ENCODE results near the gene OTUB2. TPM values are rescaled to one million over a fixed set of nuclear protein-coding genes. Genes with fewer than 3 reads are reported as not detected.

The OTUB2 gene
- total RNA-seq, 1 experiment from 2014 or later, result 7.7 TPM

DNA sequence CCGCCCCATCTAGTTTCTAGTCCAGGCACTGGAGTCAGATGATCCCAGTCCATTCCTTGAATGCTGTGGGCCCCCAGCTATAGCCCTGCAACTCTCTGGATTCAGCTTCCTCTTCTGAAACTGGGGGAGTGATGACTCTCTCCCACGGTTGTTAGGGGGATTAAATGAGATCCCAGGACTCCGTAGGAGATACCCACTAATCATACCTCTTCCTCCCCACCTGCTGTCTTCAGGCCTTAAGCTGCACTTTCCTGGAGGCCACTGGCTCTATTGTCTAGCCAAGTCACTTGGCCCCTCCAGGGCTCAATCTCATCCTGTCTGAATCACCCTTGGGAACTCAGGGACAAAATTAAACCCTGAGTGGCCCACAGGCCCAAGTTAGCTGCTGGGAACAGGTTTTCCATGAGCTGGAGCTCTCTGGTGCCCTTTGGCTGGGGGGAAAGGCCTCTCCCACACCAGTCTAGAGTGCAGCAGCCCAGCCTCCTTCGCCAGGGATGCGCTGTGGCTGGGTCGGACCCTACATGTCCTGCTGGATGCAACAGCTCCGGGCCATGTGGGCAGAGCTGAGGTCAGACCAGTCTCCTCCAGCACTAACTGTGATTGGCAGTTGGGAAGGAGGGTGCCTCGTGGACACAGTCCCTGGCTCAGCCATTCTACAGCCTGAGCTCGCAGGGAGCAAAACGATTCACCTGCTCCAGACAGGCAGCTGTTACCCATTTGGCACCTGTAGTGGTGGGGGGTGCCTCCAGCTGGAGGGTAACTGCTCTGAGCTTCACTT lies 43.7 kb upstream of the OTUB2 start:
- CTCF ChIA-PET, result no interaction called here
- no peak for ATAC-seq
- POLR2A ChIA-PET (ENCODE audit: unreplicated experiment), result no interaction called here

DNA sequence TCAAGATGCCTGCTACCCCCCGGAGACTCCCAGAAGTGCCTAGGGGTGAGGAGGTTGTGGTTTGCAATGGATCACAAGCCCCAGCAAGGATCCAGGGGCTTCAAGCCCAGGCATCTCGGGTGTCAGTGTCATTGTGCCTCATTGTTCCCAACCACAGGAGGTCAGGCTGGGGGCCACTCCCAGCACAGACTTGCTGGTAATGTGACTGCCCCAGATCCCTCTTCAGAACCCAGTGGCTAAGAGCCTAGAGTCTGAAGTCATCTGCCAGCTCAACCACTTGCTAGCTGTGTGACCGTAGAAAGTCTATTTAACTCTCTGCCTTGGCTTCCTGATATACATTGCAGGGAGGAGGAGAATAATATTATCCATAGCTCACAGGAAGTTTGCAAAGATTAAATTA lies 42.1 kb upstream of the OTUB2 start:
- POLR2A ChIA-PET (ENCODE audit: unreplicated experiment), result no interaction called here
- no TSS peak for BruUV-seq (replicated peaks)

More for the DNA sequence above, 43.7 kb upstream of the OTUB2 start:
- Histone ChIP-seq H3K9me2 (replicated peaks; ENCODE audit: low read length) (no peaks in the 10 kb centered on the region), H3K27me3 (ENCODE audit: low read length) (no peaks in the 10 kb centered on the region), H3K79me2 (ENCODE audit: low read length) (no peaks in the 10 kb centered on the region), H3K4me2 (ENCODE audit: low read length) (no peak overlapping the region), H3K9ac (ENCODE audit: low read length) (no peak overlapping the region), H3K27ac (ENCODE audit: low read length) (no peak overlapping the region), H3K4me3 (ENCODE audit: low read length) (no peak overlapping the region), H3F3A (ENCODE audit: low read length, unreplicated experiment) (no peaks in the 10 kb centered on the region), H2AFZ (ENCODE audit: low read length) (no peak overlapping the region), H4K20me1 (ENCODE audit: low read length) (no peaks in the 10 kb centered on the region), H3K9me3 (ENCODE audit: low read length) (no peaks in the 10 kb centered on the region), H3K4me1 (ENCODE audit: insufficient read depth, low read length) (peaks cover 2% of the 10 kb centered on the region; the same call in 1 of the 2 replicates), H3K36me3 (ENCODE audit: low read depth, low read length) (no peaks in the 10 kb centered on the region)
- intact Hi-C loops (cut with micrococcal nuclease), result no loop called here
- BruUV-seq (replicated peaks), result no TSS peak
- TF ChIP-seq EZH2phosphoT487 (IDR thresholded peaks at IDR 0.05; ENCODE audit: borderline replicate concordance, low read length), result no peak
- TF ChIP-seq, protein P1, sequence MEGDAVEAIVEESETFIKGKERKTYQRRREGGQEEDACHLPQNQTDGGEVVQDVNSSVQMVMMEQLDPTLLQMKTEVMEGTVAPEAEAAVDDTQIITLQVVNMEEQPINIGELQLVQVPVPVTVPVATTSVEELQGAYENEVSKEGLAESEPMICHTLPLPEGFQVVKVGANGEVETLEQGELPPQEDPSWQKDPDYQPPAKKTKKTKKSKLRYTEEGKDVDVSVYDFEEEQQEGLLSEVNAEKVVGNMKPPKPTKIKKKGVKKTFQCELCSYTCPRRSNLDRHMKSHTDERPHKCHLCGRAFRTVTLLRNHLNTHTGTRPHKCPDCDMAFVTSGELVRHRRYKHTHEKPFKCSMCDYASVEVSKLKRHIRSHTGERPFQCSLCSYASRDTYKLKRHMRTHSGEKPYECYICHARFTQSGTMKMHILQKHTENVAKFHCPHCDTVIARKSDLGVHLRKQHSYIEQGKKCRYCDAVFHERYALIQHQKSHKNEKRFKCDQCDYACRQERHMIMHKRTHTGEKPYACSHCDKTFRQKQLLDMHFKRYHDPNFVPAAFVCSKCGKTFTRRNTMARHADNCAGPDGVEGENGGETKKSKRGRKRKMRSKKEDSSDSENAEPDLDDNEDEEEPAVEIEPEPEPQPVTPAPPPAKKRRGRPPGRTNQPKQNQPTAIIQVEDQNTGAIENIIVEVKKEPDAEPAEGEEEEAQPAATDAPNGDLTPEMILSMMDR (conservative IDR thresholded peaks at IDR 0.05; ENCODE audit: low read depth, low read length), result no peak
- TF ChIP-seq EZH2 (IDR thresholded peaks at IDR 0.05; ENCODE audit: low read length, unreplicated experiment), result no peak
- DNase-seq, result no peak

More for the DNA sequence above, 42.1 kb upstream of the OTUB2 start:
- no peaks in the 10 kb centered on the region for H3K9me3 ChIP-seq (ENCODE audit: low read length)
- H3K27ac ChIP-seq (ENCODE audit: low read length), result no peak overlapping the region
- no peak overlapping the region for H2AFZ ChIP-seq (ENCODE audit: low read length)
- TF ChIP-seq EZH2 (IDR thresholded peaks at IDR 0.05; ENCODE audit: low read length, unreplicated experiment), result no peak
- TF ChIP-seq, protein P1 (conservative IDR thresholded peaks at IDR 0.05; ENCODE audit: low read depth, low read length), result no peak
- no peak for TF ChIP-seq EZH2phosphoT487 (IDR thresholded peaks at IDR 0.05; ENCODE audit: borderline replicate concordance, low read length)
- H3K9ac ChIP-seq (ENCODE audit: low read length), result no peak overlapping the region
- CTCF ChIA-PET, result no interaction called here
- no peaks in the 10 kb centered on the region for H3F3A ChIP-seq (ENCODE audit: low read length, unreplicated experiment)
- peak; percentile 7 for DNase-seq
- no peaks in the 10 kb centered on the region for H3K27me3 ChIP-seq (ENCODE audit: low read length)
- no peak overlapping the region for H3K4me2 ChIP-seq (ENCODE audit: low read length)
- H3K9me2 ChIP-seq (replicated peaks; ENCODE audit: low read length), result no peaks in the 10 kb centered on the region
- no peaks in the 10 kb centered on the region for H4K20me1 ChIP-seq (ENCODE audit: low read length)
- H3K79me2 ChIP-seq (ENCODE audit: low read length), result no peaks in the 10 kb centered on the region
- H3K4me3 ChIP-seq (ENCODE audit: low read length), result no peak overlapping the region
- intact Hi-C loops (cut with micrococcal nuclease), result no loop called here
- H3K36me3 ChIP-seq (ENCODE audit: low read depth, low read length), result no peaks in the 10 kb centered on the region
- ATAC-seq, result no peak
- H3K4me1 ChIP-seq (ENCODE audit: insufficient read depth, low read length), result peaks cover 2% of the 10 kb centered on the region; the same call in 1 of the 2 replicates

Measured in PC-3 (cell line).